ENCODE results near the gene RMI2.
A peak's percentile ranks its signal among the peaks of the same experiment; 100 is the strongest.
"Not testable (repeated sequence)": the region's sequence is repeated elsewhere in the genome, so short reads cannot be mapped to it uniquely, and the experiment has no call there.

RMI2 gene
- total RNA-seq, result 1.5 reads per million

DNA sequence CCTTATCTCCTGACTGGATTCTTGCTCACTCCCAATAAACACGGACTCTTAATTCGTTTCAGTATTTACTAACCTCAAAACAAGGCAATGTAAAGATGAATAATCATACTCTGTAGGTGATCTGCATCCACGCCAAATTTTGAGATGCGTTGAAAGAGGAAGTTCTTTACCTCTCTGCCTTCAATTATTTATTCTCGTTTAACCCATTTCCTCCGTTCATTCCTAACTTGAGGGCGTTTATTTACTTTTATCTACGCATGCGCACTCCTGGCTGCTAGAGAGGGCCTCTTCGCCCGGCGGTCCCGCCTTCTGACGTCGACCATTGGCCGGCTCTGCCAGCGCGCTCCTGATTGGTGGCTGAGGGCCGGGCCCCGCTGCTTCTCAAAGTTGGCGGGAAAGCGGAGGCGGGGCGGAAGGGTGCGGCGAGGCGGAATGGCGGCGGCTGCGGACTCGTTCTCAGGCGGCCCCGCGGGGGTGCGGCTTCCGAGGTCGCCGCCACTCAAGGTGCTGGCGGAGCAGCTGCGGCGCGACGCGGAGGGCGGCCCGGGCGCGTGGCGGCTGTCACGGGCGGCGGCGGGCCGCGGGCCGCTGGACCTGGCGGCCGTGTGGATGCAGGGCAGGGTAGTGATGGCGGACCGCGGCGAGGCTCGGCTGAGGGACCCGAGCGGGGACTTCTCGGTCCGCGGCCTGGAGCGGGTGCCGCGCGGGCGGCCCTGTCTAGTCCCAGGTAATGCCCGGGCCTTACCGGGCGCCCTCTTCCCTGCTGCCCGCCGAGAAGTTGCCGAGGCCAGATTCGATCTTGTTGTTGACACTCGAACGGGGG, at the start of gene RMI2:
TSS of gene RMI2 (plus strand) at position 420 of the 823 bp plus-strand sequence. CDS start at position 433, 13 bp downstream.
- peak; percentile 94 for DNase-seq

GRCh38 chr16:11295672-11296071, 49.6 kb upstream of the RMI2 start:
- no peak for DNase-seq

GRCh38 chr16:11296351-11296705, 48.9 kb upstream of the RMI2 start:
- no peak for DNase-seq

DNA sequence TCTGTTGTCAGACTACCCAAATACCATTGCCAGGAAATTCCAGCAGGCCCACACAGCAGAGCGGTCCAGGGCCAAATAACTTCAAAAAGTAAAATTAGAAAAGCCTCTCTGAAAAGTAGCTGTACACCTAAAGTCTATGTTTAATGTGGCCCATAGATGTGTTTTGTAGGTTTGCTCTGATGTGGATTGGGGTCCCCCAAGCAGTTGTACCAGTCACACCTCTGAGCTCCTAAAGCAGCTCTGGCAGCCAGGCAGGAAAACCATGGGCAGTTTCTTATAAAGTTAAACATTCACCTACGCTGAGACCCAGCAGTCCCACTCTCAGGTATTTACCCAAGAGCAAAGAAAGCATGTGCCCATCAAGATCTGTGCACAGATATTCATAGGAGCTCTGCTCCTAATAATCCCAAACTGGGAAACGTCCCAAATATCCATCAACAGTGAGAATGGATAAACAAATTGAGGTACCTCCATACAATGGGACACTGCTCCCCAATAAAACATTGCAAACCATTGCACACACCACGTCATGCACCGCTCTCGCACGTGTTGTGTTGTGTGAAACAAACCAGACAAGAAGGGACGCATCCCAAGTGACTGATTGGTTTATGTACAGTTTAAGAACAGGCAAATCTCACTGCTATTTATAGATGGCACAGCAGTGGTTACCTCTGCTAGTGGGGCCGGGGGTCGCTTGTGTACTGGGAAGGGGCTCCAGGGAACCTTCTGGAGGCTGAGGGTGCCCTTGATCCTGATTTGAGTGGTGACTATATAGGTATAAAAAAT, 48.4 kb upstream of the RMI2 start:
- no peak for DNase-seq

- DNase-seq, result peak; percentile 46
These were observed 47.6 kb upstream of the RMI2 start for GRCh38 chr16:11297492-11298142.

DNA sequence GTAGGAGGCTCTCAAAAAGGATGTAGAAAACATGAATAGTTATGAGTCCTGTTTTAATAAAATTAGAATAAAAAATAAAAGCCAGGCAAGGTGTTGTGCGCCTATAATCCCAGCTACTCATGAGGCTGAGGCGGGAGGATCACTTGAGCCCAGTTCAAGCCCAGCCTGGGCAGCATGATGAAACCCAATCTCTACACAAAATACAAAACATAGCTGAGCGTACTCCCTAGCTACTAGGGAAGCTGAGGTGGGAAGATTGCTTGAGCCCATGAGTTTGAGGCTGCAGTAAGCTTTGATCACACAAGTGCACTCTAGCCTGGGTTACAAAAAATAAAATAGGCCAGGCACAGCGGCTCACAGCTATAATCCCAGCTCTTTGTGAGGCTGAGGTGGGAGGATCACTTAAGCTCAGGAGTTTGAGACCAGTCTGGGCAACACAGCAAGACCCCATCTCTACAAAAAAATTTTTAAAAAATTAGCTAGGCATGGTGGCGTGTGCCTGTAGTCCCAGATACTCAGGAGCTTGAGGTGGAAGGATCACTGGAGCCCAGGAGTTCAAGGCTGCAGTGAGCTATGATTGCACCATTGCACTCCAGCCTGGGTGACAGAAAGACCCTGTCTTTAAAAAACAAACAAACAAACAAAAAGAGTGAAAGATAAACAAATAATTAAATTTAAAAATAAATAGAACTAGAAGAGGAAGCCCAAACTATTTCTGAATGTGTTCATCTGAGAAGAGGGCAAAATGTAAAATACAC, 46.9 kb upstream of the RMI2 start:
- DNase-seq, result no peak

DNA sequence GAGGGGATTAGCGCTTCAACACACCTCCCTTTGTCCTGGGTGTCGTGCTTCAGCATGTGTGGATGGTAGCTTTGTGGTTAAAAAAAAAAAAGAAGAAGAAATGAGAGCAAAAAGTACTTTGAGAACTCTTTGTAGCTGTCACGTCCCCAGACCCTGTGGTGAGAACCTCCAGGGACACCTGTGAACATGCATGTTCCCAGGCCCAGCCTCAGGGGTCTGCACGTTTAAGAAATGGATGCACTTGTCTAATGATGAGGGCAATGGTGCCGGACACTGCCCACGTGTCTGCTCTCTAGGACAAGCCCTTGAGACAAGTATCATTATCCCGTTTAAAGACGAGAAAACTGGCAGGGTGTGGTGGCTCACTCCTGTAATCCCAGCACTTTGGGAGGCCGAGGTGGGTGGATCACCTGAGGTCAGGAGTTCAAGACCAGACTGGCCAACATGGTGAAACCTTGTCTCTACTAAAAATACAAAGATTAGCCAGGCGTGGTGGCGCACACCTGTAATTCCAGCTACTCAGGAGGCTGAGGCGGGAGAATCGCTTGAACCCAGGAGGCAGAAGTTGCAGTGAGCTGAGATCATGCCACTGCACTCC, 46.2 kb upstream of the RMI2 start:
- DNase-seq, result not testable (repeated sequence)

DNA sequence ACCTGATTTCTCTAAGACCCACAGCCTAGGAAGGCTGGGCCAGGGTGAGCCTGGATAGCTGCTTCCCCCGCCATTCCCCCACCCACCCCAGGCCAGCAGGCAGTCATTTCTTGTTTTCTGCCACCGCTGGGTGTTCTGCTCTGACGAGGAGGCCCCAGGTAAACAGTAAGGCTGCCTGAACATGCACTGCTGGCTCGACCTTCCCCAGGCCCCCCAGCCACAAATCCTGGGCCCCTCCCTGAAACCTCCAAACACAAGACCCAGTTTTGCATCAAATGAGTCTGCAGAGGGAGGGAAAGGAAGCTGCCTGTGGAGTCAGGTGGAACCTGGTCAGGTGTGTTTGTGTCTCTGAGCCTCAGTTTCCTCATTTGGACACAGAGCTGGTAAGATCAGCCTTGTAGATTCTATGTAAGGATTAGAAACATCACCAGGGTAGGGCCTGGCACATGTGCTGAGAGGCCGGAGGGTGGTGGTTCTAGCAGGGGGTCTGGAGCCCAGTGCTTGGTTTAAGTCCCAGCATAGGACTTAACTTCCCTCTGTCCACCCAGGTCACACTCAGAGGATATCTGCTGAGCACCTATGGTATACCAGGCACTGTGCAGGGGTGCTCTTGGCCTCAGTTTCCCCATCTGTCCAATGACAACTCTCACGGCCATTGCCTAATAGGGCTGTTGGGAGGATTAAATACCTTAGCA, 45.2 kb upstream of the RMI2 start:
- no peak for DNase-seq

GRCh38 chr16:11300560-11300892, 44.7 kb upstream of the RMI2 start:
- DNase-seq, result no peak

- no peak for DNase-seq
These were observed 43.4 kb upstream of the RMI2 start for GRCh38 chr16:11301645-11302501.

DNA sequence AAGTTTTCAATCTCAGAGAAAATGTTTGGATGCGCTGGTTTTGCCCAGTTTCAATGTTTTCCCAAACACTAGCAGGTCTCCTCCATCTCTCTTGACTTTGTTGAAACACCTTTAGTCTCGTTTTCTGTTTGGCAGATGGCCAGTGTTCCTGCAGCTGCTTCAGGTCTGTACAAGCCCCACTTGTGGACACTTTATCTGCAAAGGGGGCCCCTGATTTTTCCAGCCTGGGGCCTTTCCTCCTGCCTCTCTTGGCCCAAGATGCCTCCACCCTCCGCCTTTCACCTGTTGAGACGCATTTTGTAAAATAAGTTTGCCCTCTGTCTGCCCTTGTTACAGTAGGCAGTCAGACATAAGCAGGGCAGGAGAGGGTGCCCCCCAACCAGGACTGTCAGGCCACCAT, 42.3 kb upstream of the RMI2 start:
- DNase-seq, result no peak

DNA sequence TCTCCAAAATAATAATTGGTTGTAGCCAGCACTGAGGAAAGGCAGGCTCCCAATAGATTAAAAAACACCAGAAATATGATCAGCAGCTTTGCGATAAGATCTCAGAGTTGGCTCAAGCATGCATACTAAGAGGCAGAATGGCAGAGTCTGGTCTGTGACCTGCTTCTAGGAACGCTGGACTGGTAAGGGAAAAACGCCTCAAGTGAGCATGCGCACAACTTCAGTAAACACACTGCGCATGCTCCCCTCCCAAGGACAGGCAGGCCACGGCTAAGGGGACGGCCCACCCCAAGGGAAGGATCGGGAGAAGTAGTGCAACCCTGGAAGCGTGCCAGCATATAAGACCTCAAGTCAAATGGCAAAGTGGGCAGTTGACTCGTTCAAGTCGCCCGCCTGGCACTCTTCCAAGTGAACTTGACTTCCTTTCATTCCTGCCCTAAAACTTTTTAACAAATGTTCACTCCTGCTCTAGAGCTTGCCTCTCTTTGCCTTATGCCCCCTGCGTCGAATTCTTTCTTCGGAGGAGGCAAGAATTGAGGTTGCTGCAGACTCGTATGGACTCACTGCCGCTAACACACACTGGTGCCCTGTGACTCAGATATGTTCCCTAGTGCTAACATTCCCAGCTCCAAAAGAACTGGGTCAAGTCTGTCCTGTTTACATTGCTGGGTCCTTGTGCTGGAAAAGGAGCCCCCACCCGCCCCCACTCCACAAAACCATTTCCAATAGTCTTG, 41.7 kb upstream of the RMI2 start:
- DNase-seq, result no peak

DNA sequence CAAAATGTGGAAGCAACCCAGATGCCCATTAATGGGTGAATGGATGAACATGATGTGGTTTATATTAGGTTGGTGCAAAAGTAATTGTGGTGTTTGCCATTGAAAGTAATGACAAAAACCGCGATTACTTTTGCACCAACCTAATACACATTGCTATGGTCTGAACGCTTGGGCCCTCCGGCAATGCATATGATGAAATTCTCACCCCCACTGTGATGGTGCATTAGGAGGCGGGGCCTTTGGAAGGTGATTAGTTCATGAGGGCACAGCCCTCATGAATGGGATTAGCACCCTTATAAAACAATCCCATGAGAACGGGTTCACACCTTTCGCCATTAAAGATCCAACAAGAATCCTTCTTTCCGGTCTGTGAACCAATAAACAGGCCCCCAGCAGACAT, 38.9 kb upstream of the RMI2 start:
- no peak for DNase-seq

DNA sequence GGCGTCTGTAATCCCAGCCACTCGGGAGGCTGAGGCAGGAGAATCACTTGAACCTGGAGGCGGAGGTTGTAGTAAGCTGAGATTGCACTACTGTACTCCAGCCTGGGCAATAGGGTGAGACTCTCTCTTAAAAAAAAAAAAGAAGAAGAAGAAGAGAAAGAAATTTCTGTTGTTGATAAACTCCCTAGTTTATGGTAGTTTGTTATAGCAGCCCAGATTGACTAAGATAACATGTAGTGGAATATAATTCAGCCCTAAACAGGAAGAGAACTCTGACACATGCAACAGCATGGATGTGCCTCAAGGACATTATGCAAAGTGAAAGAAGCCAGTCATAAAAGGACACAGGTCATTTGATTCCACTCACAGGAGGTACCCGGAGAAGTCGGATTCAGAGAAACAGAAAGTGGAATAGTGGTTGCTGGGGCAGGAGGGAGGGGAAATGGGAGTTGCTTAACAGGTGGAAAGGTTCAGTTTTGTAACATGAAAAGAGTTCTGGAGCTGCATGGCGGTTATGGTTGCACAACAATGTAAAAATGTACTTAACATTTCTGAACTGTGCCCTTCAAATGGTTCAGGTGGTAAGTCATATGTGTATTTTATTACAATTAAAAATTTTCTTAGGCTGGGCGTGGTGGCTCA, 38.1 kb upstream of the RMI2 start:
- DNase-seq, result no peak

DNA sequence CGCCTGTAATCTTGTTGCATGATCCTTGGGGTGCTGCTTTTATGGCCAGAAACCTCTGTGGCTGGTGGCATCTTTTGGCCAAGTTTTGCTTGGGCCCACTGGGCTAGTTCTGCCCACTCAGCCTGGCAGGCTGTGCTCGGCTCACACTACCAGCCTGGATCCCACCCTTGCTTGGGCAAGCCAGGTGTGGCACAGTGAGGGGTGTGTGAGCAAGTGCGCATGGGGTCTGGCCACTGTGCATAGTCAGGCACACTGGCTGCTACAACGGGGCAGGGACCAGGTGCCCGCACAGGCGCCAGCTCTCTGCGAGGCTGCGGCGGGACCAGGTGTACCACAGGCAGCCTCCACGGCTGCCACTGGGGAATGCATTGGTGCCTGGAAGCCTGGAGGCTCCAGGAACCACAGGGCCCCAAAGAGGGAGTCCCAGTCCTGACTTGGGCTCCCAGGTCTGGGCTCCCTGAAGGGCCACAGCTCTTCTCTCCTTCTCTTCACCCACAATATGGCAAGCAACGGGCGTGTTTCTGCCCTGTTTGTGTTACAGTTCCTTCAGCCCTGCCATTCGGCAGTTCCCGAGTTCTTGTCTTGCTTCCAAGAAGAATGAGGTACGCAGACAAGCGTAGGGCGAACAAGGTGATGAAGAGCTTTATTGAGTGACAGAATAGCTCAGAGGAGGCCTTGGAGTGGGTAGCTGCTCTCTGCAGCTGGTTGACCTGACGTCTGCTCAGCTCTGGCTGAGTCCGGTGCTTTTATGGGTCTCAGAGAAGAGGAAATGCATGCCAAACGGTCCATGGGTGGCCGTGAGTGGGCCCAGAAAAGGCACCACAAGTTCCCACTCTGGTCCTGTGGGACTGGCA, 37.4 kb upstream of the RMI2 start:
- DNase-seq, result no peak

DNA sequence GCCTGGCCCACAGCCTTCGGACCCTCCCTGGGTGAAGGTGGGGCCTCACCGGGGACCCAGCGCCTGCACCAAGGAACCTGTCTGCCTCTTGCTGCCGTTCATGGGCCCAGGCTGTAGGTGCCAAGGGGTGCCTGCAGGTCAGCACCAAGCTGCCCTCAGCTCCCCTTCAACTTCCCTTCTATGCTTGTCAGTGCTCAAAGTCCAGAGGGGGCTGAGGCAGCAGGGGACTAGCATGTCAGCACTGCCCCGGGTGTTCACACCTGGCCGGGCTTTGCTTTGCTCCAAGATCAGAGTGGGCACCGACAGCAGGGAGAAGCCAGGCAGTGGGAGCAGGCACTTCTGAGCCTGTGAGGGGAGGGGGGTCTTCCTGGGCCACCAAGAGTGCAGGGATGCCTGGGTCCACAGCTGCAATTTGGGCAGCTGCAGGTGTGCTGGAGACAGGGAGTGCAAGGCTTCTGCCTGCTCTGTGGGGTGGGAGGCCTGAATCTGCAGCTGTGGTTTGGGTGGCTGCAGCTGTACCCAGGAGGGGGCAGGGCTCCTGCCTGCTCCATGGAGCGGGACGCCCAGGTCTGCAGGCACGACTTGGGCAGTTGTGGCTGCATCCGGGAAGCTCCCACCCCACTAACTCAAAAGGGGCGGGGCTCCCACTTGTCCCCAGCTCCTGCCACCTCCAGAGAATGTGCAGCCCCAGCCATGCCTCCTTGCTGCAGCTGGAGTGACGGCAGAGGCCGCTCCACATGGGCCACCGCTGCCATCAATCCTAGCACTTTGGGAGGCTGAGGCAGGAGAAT, 36.6 kb upstream of the RMI2 start:
- DNase-seq, result no peak

DNA sequence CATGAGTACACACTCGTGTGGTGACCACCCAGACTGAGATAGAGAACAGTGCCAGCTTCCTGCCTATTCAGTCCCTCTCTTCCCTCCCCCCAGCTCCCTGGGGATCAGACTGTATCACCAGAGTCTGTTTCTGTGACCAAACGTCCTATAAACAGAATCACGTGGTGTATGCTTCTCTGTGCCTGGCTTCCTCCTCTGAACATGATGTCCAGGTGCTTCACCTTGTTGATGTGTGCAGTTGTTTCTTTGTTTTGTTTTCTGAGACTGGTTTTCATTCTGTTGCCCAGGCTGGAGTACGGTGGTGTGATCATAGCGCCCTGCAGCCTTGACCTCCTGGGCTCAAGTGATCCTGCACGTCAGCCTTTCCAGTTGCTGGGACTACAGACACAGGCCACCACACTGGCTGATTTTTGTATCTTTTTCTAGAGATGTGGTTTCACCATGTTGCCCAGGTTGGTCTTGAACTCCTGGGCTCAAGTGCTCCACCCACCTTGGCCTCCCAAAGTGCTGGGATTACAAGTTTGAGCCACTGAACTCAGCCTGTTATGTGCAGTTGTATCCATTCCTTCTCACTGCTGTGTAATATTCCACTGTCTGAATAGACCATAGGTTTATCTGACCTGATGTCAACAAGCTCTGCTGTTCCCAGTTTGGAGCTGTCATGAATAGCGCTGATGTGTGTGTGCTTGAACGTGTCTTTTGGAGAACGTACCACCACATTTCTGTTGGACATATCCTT, 35.2 kb upstream of the RMI2 start:
- DNase-seq, result no peak

Measured in effector CD4-positive, alpha-beta T cell (primary cell).